WTC11 (cell line): ENCODE measurements around the gene CSRP3.

ENCODE experiments used
- ATF2 ChIP-seq: sonication (generic); formaldehyde crosslinking; IDR thresholded peaks from 2 replicates; pipeline ENCODE4 v1.8.1; 2022; ENCODE audit warnings: low read depth, missing genetic modification reagents, borderline replicate concordance
- ATF3 ChIP-seq: sonication (generic); formaldehyde crosslinking; conservative IDR thresholded peaks from 2 replicates; pipeline ENCODE4 v1.8.1; 2022; ENCODE audit warnings: mild to moderate bottlenecking, missing genetic modification reagents
- ATF6 ChIP-seq: sonication (generic); formaldehyde crosslinking; IDR thresholded peaks from 2 replicates; pipeline ENCODE4 v1.8.1; 2023; ENCODE audit warnings: mild to moderate bottlenecking, missing genetic modification reagents
- CTCF ChIP-seq: fragments of 200-600 bp; IDR thresholded peaks from 2 replicates; pipeline ENCODE4 v1.8.0; 2022; ENCODE audit warnings: antibody characterized with exemption
- E2F1 ChIP-seq: sonication (generic); formaldehyde crosslinking; IDR thresholded peaks from 2 replicates; pipeline ENCODE4 v1.8.0; 2022; ENCODE audit warnings: mild to moderate bottlenecking, missing genetic modification reagents
- MAX ChIP-seq: sonication (generic); formaldehyde crosslinking; IDR thresholded peaks from 2 replicates; pipeline ENCODE4 v1.8.0; 2022; ENCODE audit warnings: mild to moderate bottlenecking, missing genetic modification reagents
- MLX ChIP-seq: sonication (generic); formaldehyde crosslinking; IDR thresholded peaks from 2 replicates; pipeline ENCODE4 v1.8.1; 2023; ENCODE audit warnings: mild to moderate bottlenecking, missing genetic modification reagents, moderate library complexity
- SMAD4 ChIP-seq: sonication (generic); formaldehyde crosslinking; IDR thresholded peaks from 2 replicates; pipeline ENCODE4 v1.8.0; 2022; ENCODE audit warnings: mild to moderate bottlenecking, missing genetic modification reagents
- TEAD4 ChIP-seq: sonication (generic); formaldehyde crosslinking; IDR thresholded peaks from 2 replicates; pipeline ENCODE4 v1.8.0; 2022; ENCODE audit warnings: mild to moderate bottlenecking, missing genetic modification reagents
- ZBTB21 ChIP-seq: sonication (generic); formaldehyde crosslinking; IDR thresholded peaks from 2 replicates; pipeline ENCODE4 v1.8.1; 2023; ENCODE audit warnings: mild to moderate bottlenecking, missing genetic modification reagents, borderline replicate concordance
- ZBTB43 ChIP-seq: sonication (generic); formaldehyde crosslinking; IDR thresholded peaks from 2 replicates; pipeline ENCODE4 v1.8.1; 2023; ENCODE audit warnings: mild to moderate bottlenecking, missing genetic modification reagents
- ZSCAN18 ChIP-seq: fragments of 250-450 bp; sonication (Bioruptor Pico); IDR thresholded peaks from 2 replicates; pipeline ENCODE4 v2.1.2; 2022; ENCODE audit warnings: mild to moderate bottlenecking, moderate library complexity

- TF ChIP-seq MAX (CRISPR knock-in tag) (no peak), CTCF (no peak), TEAD4 (CRISPR knock-in tag) (no peak), ATF6 (CRISPR knock-in tag) (no peak), ATF2 (CRISPR knock-in tag) (no peak), ZSCAN18 (CRISPR knock-in tag) (no peak), ZBTB43 (CRISPR knock-in tag) (no peak), SMAD4 (CRISPR knock-in tag) (no peak), E2F1 (CRISPR knock-in tag) (no peak), MLX (CRISPR knock-in tag) (no peak), ATF3 (CRISPR knock-in tag) (no peak), ZBTB21 (CRISPR knock-in tag) (no peak)
Observed at GRCh38 chr11:19196432-19196831, 5.4 kb downstream of the CSRP3 start.
